HG03342 (cell line): ENCODE measurements around the gene NBEA.
"Not testable (repeated sequence)": the region's sequence is repeated elsewhere in the genome, so short reads cannot be mapped to it uniquely, and the experiment has no call there.

Experiments
- ATAC-seq: cut with Tn5 transposase; IDR thresholded peaks from one replicate; pipeline ENCODE4 v1.9.1; 2021; ENCODE audit warnings: mild to moderate bottlenecking, moderate library complexity; ENCODE audit not compliant: unreplicated experiment

NBEA gene

DNA sequence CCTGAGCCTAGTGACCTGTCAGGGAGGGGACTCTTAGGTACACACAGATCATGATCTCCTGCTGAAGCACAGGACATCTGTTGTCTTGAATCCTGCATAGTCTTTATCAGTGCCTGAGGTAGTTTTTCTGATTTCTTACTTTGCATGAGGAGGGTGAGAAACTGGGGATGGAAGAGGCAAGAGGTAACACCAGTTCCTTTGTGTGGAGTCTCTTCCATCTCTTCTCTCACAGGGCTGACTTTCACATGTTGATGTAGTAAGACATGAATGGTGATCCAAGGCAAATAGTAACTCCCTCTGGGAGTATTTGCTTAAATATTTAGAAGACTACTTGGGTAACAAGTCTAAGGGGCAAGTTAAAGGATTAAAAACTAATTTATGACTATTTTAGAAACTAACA, 9.5 kb downstream of the NBEA start:
- ATAC-seq, result no peak

DNA sequence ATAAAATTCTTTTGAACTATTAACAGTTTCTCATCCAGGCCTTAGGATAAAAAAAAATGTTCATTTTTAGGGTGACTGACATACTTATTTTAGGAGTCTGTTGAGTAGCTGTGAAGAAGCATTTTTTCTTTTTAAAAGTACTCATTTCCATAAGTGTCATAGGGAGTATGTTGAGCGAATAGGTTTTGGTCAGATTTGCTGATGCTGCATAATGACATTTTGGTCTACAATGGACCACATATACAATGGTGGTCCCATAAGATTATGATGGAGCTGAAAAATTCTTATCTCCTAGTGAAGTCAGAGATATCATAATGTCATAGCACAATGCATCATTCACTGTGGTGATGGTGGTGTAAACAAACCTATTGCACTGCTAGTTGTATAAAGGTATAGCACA, 17.4 kb downstream of the NBEA start:
- no peak for ATAC-seq

DNA sequence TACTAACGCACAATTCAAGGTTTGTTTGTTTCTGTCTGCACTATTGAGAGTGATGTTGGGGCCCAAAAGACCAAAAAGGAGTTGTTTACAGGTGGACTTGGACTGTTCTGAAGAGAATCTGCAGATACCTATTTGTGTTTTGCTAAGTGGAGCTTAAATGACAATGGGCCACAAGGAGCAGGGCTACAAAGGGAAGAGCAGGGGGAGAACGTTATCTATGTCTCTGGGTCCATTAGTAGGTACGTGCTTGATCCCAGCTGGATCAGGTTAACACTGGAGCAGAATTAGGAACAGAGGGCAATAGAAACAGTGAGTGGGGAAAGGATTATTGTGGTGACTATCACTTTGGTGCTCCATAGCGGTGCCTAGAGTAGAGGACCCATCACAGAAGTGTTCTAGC, 22.5 kb downstream of the NBEA start:
- ATAC-seq, result no peak

DNA sequence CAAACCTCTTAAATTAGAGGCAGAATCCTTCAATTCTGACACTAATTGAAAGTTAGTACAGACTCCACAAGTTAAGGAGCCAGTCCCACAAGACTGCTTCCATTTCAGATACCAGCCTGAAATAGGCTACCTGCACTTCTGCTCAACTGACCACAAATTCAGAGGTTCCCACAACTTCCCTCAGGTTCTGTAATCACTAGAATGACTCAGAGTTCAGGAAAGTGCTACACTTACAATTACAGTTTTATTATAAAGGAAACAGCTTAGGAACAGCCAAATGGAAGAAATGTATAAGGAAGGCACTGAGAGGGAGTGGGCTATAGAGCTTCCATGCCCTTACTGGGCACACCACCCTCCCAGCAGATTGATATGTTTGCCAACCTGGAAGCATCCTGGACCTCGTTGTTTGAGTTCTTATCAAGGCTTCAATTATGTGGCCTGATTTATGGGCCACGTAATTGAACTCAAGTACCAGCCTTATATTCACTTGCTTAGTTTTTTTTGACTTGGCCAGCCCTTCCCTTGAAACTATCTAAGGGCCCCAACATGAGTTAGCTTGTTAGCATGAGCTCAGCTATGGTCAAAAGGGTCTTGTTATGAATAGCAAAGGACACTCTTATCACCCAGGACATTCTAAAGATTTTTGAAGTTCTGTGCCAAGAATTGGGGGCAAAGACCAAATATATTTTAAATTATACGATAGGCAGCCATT, 25.9 kb downstream of the NBEA start:
- ATAC-seq, result no peak

DNA sequence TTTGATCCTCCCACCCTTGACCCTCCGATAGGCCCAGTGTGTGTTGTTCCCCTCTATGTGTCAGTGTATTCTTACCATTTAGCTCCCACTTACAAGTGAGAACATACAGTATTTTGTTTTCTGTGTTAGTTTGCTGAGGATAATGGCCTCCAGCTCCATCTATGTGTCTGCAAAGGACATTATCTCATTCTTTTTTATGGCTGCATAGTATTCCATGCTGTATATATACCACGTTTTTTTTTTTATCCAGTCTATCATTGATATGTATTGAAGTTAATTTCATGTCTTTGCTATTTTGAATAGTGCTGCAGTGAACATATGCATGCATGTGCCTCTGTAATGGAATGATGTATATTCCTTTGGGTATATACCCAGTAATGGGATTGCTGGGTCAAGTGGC, 27.5 kb downstream of the NBEA start:
- not testable (repeated sequence) for ATAC-seq

DNA sequence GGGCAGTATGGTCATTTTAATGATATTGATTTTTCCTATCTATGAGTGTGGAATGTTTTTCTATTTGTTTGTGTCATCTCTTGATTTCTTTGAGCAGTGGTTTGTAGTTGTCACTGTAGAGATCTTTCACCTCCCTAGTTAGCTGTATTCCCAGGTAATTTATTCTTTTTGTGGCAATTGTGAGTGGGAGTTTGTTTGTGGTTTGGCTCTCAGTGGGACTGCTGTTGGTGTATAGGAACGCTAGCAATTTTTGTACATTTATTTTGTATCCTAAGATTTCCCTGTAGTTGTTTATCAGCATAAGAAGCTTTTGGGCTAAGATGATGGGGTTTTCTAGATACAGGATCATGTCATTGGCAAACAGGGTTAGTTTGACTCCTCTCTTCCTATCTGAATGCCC, 28.9 kb downstream of the NBEA start:
- no peak for ATAC-seq

DNA sequence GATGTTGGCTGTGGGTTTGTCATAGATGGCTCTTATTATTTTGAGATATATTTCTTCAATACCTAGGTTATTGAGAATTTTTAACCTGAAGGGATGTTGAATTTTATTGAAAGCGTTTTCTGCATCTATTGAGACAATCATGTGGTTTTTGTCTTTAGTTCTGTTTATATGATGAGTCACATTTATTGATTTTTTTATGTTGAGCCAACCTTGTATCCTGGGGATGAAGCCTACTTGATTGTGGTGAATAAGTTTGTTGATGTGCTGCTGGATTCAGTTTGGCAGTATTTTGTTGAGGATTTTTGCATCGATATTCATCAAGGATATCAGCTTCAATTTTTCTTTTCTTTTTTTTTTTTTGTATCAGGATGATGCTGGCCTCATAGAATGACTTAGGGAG, 29.4 kb downstream of the NBEA start:
- ATAC-seq, result no peak

DNA sequence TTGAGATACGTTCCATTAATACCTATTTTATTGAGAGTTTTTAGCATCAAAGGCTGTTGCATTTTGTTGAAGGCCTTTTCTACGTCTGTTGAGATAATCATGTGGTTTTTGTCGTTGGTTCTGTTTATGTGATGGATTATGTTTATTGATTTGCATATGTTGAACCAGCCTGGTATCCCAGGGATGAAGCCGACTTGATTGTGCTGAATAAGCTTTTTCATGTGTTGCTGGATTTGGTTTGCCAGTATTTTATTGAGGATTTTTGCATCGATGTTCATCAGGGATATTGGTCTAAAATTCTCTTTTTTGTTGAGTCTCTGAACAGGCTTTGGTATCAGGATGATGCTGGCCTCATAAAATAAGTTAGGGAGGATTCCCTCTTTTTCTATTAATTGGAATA, 43.1 kb downstream of the NBEA start:
- ATAC-seq, result not testable (repeated sequence)

DNA sequence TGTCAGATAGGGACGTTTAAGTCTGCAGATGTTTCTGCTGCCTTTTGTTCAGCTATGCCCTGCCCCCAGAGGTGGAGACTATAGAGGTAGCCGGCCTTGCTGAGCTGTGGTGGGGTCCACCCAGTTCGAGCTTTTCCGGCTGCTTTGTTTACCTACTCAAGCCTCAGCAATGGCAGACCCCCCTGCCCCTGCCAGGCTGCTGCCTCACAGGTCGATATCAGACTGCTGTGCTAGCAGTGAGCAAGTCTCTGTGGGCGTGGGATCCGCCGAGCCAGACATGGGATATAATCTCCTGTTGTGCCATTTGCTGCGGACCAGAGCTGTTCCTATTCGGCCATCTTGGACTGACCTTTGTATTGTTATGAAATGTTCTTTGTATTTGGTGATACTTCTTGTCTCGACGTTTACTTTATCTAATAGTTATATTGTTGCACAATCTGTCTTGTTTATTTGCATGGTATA, 46.3 kb downstream of the NBEA start:
- no peak for ATAC-seq

DNA sequence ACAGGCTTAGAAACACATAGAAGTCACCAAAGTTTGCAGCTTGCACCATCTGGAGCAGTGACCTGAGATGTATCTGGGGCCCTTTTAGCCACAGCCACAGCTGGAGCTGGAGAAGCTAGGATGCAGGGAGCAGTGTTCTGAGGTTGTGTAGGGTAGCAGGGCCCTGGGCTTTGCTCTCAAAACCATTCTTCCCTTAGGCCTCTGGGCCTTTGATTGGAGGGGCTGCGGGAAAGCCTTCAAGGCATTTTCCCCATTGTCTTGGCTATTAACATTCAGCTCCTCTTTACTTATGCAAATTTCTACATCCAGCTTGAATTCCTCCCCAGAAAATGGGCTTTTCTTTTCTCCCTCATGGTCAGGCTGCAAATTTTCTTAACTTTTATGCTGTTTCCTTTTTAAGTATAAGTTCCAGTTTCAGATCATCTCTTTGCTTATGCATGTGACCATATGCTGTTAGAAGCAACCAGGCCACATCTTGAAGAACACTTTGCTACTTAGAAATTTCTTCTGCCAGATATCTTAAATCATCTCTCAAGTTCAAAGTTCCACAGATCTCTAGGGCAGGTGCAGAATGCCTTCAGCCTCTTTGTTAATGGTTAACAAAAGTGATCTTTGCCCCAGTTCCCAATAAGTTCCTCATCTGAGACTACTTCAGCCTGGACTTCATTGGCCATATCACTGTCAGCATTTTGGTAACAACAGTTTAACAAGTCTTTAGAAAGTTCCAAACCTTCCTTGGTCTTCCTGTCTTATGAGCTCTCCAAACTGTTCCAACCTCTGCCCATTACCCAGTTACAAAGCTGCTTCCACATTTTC, 48.5 kb downstream of the NBEA start:
- ATAC-seq, result no peak

DNA sequence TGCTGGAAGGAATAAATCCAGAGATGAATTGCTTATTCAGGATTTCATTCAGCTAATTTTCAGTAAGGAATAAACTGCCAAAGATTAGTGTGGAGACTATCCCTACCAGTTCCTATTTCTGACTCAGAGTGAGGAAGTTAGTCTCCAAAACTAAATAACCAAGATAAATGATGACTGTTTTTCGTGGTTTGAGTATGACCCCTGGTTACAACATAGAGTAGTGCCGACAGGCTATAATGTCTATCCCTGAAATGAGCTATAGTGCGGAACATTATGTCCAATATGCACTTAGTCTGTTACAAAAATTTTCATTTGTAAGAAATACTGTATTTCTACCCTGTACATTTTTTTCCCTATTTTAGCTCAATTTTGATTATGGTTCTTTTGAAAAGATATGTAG, 51.4 kb downstream of the NBEA start:
- no peak for ATAC-seq

DNA sequence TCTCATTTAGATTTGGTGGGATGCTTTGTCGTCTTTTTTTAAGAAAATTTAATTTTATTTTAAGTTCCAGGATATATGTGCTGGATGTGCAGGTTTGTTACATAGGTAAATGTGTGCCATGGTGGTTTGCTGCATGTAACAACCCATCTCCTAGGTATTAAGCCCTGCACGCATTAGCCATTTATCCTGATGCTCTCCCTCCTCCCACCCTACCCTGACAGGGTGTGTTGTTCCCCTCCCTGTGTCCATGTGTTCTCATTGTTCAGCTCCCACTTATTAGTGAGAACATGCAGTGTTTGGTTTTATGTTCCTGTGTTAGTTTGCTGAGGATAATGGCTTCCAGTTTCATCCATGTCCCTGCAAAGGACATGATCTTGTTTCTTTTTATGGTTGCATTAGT, 61.7 kb downstream of the NBEA start:
- not testable (repeated sequence) for ATAC-seq

DNA sequence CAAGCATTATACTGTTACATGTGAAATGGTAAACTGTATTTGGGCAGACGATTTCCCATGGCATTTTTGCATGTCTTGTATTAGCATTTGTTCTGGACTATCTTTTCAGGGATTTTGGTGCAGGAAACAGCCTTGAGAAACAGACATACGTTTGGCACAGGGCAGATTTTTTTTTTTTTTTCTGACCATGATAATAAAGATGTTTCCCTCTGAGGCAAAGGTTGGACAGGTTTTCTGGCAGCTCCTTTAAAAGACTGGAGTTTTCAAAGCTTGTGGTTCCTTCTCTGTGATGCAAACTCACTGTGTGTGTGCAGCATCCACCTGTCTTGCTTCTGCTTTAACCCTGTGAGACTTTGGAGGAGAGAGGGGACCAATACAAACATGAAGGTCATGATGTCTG, 63.0 kb downstream of the NBEA start:
- no peak for ATAC-seq

DNA sequence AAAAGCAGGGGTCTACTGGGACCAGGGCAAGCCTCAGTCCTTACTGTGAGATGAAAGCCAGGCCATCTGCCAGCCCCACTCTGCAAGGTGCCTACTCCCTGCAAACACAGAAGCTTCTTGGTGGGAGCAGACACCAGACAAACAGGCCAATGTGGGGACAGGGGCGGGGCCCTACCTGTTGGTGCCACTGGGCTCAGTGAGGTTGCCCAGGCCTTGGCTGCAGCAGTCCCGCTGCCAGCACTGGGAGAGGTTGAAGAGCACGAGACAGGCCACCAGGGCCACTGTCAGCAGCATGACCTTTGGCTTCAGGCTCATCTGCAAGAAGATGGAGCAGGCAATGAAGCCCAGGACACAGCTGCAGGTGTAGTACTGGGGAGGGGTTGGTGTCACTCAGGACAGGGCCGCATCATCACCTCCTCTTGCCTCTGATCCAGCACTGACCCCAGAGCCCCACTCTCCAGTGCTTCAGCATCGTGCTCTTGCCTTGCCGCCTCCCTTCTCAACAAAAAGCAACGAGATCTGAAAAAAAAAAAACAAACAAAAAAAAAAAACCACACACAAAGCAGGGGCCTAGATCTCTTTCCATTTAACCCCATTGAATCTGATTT, 72.6 kb downstream of the NBEA start:
- no peak for ATAC-seq

DNA sequence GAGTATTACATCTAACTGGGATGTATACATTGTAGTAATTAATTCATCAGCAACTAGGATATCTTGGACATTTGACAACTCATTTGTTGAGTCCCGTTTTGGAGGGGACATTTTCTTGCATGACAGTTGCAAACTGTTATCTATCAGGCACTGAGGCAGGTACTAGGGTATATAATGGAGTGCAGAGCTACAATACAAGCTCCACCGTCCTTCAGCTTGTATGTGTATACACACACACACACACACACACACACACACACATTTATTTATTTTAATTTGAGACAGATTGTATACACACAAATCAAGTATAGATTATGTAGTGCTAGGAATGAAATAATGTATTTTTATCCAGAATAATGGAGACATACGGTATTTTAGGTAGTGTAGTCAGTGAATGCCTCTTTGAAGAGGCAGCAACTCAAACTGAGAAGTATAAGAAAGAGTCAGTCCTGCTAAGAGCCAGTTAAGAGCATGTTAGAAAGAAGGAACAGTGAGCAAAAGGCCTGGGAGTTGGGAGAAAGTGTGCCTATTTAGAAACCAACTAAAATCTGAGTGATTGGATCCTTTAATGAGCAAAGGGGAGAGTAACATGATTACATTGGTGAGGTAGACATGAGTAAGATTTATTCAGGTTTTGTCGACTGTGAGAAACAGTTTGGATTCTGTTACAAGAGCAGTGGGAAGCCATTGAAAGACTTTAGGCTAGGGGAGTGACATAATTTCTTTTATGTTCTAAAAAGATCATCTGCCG, 74.5 kb downstream of the NBEA start:
- no peak for ATAC-seq

DNA sequence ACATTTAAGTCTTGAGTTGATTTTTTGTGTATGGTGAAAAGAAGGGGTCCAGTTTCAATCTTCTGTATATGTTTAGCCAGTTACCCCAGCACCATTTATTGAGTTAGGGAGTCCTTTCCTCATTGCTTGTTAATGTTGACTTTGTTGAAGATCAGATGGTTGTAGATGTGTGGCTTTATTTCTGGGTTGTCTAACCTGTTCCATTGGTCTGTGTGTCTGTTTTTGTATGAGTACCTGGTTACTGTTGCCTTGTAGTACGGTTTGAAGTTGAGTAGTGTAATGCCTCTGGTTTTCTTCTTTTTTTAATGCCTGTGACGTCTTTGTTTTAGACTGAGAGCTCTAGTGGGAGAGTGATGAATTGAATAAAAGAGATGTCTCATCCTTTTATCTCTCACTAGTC, 83.2 kb downstream of the NBEA start:
- no peak for ATAC-seq

DNA sequence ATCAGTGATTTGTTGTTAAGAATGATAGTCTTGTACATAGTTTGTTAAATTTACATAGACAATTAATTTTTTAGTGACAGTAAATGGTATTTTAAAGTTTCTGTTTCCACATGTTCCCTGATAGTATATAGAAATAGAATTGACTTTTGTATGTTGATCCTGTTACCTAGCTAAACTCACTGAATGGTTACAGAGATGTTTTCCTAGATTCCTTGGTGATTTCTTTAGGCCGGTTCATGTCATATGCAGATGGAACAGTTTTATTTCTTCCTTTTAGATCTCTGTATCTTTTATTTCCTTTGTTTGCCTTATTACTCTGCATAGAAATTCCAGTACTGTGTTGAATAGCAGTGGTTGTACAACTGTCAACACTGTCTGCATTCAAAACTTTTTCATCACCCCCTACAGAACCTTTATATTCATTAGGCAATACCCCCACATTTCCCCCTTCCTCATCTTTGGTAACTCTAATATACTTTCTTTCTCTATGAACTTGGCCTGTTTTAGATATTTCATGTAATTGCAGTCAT, 86.3 kb downstream of the NBEA start:
- no peak for ATAC-seq

DNA sequence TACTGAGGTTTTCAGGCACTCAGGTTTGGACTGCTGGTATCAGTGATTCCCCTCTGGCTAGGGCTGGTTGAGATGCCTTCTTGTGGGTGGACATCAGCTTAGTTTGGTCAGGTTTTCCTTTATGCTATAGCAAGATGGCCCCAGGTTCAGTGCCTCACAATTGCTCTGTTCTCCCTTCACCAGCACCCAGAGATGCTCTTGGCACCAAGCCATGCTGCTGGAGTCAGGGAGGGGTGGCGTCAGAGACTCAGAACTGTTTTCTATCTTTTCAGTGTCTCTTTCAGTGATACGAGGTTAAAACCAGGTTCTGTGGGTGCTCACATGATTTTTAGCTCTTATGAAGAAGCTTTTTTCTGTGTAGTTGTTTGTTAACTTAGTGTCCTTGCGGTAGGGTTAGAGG, 96.9 kb downstream of the NBEA start:
- ATAC-seq, result no peak

DNA sequence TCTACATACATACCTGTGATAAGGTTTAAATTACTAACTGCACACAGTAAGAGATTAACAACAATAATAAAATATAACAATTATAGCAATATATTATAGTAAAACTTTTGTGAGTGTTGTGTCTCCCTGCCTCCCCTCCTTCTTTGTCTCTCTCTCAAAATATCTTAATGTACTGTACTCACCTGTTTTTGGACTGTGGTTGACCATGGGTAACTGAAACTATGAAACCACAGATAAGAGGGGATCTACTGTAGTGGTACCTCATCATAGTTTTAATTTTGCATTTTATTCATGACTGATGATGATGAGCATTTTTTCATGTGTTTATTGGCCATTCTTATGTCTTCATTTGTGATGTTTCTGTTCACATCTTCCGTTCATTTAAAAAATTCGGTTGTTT, 104.5 kb downstream of the NBEA start:
- ATAC-seq, result no peak

DNA sequence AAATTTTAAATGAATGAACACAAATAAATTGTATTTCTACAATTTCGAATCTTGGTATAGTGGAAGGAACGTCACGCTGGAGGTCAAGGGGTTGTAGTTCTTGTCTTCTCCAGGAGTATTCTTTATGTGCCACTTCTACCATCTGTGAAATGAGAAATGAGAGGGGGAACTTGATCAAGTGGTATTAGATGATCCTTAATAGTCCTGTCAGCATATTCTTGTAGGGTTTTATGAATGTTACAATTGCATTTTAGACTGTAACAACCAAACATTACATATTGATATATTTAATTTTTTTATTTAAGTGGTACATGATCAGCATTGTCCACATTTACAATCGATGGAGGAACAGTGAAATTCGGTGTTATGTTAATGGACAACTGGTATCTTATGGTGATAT, 113.6 kb downstream of the NBEA start:
- ATAC-seq, result no peak

DNA sequence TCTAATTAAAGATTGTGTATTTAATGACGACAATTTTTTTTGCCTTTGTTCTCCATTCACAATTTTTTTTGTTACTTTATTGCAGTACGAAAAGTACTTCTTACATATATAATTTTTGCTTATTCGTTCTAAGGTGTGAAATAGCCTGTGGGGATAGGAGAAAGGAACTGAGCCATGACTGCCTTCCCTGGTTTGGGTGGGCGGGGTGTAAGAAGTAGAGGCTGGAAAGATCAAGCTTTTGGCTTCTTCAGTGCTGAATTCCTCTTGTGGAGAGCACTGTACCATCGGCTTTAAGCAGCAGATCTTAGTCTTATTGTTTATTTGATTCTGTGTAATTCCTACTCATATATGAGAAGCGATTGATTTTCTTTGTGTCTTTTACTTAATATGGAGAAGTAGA, 115.8 kb downstream of the NBEA start:
- ATAC-seq, result no peak
